ENCODE measurements around the gene LRRK1. TPM values are rescaled to one million over a fixed set of nuclear protein-coding genes. Genes with fewer than 3 reads are reported as not detected.

LRRK1 gene
- total and polyA plus RNA-seq, 2 of the 4 experiments (the other 2 are of a cell fraction) = 3.0 to 5.8 TPM

DNA sequence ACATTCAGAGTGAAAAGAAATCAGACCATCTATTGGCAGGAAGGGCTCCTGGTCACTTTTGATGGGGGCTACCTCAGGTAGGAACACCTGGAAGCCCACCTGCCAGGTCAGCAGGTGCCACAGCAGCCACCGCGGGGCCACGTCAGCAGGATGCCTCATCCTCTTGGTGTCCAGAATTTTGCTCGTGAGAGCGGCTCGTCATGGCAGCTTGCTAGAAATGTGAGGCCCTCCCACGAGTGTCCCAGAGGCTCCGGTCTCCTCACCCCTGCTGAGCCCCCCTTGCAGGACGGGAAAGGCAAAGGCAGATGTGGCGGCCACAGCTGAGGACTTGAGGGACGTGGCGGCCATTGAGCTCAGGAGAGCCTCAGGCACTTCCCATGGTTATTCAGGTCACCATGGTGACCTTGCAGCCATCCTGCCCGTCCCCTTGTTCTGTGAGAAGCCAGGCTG, 129.4 kb downstream of the LRRK1 start:
- Histone ChIP-seq H3K9ac (ENCODE audit: low read depth, low read length) (no peak overlapping the region), H2BK20ac (ENCODE audit: low read depth, low read length) (no peak overlapping the region), H3K4me3 (ENCODE audit: insufficient read depth, low read depth, low read length) (no peak overlapping the region), H4K20me1 (ENCODE audit: insufficient read depth, low read length) (no peaks in the 10 kb centered on the region), H2AK5ac (ENCODE audit: low read depth, low read length) (no peak overlapping the region), H3K27me3 (ENCODE audit: control insufficient read depth, insufficient read depth, low read length) (no peaks in the 10 kb centered on the region), H2BK5ac (ENCODE audit: low read depth, low read length, poor library complexity, severe bottlenecking) (no peak overlapping the region), H3K18ac (ENCODE audit: low read depth, low read length) (no peak overlapping the region), H3K4me2 (ENCODE audit: low read depth, low read length) (no peak overlapping the region), H2BK15ac (ENCODE audit: low read depth, low read length) (no peak overlapping the region), H3K27ac (ENCODE audit: insufficient read depth, low read length) (no peak overlapping the region), H2AFZ (replicated peaks; ENCODE audit: low read length, poor library complexity) (no peak overlapping the region), H4K8ac (ENCODE audit: low read depth in 2 of 2, low read length in 2 of 2) (no peak overlapping the region), H3K23ac (ENCODE audit: low read depth, low read length) (no peak overlapping the region), H4K91ac (ENCODE audit: insufficient read depth, low read depth, low read length) (no peak overlapping the region), H3K9me1 (ENCODE audit: insufficient read depth, low read length) (no peaks in the 10 kb centered on the region; the same call in 1 of the 2 replicates), H2BK120ac (ENCODE audit: low read depth, low read length) (no peak overlapping the region), H3K56ac (ENCODE audit: extremely low read depth, insufficient read depth, low read length) (no peak overlapping the region), H2AK9ac (replicated peaks; ENCODE audit: low read depth, low read length, poor library complexity) (no peak overlapping the region), H3K79me1 (ENCODE audit: low read depth in 1 of 2, low read length in 2 of 2) (no peaks in the 10 kb centered on the region), H3K4me1 (ENCODE audit: control insufficient read depth, insufficient read depth, low read length) (peaks cover 9% of the 10 kb centered on the region; the same call in 1 of the 2 replicates), H3K4ac (ENCODE audit: low read depth, low read length) (no peak overlapping the region), H3K36me3 (ENCODE audit: control insufficient read depth, insufficient read depth, low read length) (peaks cover 29% of the 10 kb centered on the region; the same call in 1 of the 2 replicates), H4K5ac (ENCODE audit: low read depth, low read length) (no peak overlapping the region), H3K9me3 (ENCODE audit: control insufficient read depth, insufficient read depth, low read length) (no peaks in the 10 kb centered on the region), H3K14ac (replicated peaks; ENCODE audit: low read depth, low read length) (no peak overlapping the region)
- ChIA-PET POLR2A (ENCODE audit: unreplicated experiment) (no interaction called here), CTCF (interaction anchor here (1.0 kb wide), 1 partner anchor 207 kb away, joined by 4 read pairs; no protein-coding TSS in a partner anchor)
- DNase-seq (no peak), ATAC-seq (ENCODE audit: low read depth) (no peak)
- intact Hi-C loops (cut with micrococcal nuclease) (no loop called here), in situ Hi-C loops (cut with MboI; ENCODE audit: low sequenced_read_pairs) (no loop called here), dilution Hi-C loops (cut with HindIII; ENCODE audit: low sequenced_read_pairs, unreplicated experiment) (no loop called here)
- no TSS peak for BruUV-seq (replicated peaks)
- WGBS, 2 experiments (ENCODE audit: extremely low coverage in 2 of 2, insufficient read length in 1 of 2) = 79% methylated on average over 6 of the region's 13 CpGs; no CpG with 5 or more reads in 1 of the 2 experiments
- TF ChIP-seq CHD1 (IDR thresholded peaks at IDR 0.05; ENCODE audit: low read depth, low read length) = no peak
- TF ChIP-seq BHLHE40 (IDR thresholded peaks at IDR 0.05; ENCODE audit: low read depth, low read length) = no peak
- TF ChIP-seq RAD21 (IDR thresholded peaks at IDR 0.05; ENCODE audit: low read length) = no peak
- no peak for TF ChIP-seq MAZ (IDR thresholded peaks at IDR 0.05; ENCODE audit: borderline replicate concordance, low read depth, low read length)
